ENCODE results near the gene ZCCHC10. TPM values are rescaled to one million over a fixed set of nuclear protein-coding genes. Genes with fewer than 3 reads are reported as not detected.

Gene ZCCHC10
- total RNA-seq, 4 donors from 2014 or later, result 19.1 to 37.4 (median 25.7) TPM

DNA sequence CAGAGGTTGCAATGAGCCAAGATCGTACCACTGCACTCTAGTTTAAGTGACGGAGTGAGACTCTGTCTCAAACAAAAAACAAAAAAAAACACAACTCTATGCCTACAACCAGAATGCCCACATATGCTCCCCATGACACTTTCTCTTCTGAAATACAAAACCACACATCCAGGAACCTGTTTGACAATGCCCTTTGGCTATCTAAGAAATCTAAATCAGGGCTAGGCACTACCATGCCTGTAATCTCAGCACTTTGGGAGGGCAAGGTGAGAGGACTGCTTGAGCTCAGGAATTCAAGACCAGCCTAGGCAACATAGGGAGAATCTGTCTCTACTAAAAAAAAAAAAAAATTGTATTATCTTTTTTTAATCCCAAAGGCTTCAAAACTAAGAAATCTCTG is 73.5 kb downstream of the ZCCHC10 start:
- WGBS, 2 donors (ENCODE audit: low coverage in 1 of 2), result 92 to 97% methylated on average over 2 of the region's 2 CpGs
- Histone ChIP-seq H3K4me1 (peaks cover 0 to 31% (median 6%) of the 10 kb centered on the region in 4 donors), H3K27ac (no peak overlapping the region), H3K9me3 (no peaks in the 10 kb centered on the region), H3K36me3 (no peaks in the 10 kb centered on the region), H3K4me3 (no peak overlapping the region), H3K27me3 (no peaks in the 10 kb centered on the region)
- intact Hi-C loops (cut with DNase I; ENCODE audit: low total_unique reads) (loop anchor here (5.0 kb wide), 1 partner anchor 809 kb away; no protein-coding TSS in a partner anchor), in situ Hi-C loops (cut with MboI; ENCODE audit: low pct_ligation_motif_present in 1 of 4, low pct_unique_long_range_greater_than_20kb in 1 of 4, low sequenced_read_pairs in 3 of 4) (no loop called here)
- DNase-seq, result no peak
- TF ChIP-seq POLR2AphosphoS5 (IDR thresholded peaks at IDR 0.05), result no peak

DNA sequence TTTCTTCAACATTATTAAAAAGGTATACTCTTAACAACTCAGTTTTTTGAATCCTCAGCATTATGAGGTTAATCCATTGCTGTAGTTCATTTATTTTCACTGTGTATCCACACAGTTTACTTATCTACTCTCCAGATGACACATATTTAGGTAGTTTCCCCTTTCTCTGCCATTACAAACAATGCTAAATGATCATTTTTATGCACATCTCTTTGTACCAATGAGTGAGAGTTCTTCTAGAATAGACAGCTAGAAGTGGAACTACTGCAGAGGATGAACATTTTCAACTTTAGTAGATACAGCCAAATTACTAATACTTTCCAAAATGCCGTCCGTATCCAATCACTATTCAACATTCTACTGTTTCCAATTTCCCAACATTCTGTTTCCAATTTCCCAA is 74.5 kb downstream of the ZCCHC10 start:
- no peak for TF ChIP-seq POLR2A (IDR thresholded peaks at IDR 0.05)
- no peak for TF ChIP-seq CTCF (IDR thresholded peaks at IDR 0.05)
- TF ChIP-seq EP300 (IDR thresholded peaks at IDR 0.05; ENCODE audit: low read depth), result no peak
- no peak for TF ChIP-seq POLR2AphosphoS5 (IDR thresholded peaks at IDR 0.05)
- no peaks in the 10 kb centered on the region for H3K9me3 ChIP-seq
- WGBS, 2 donors (ENCODE audit: low coverage in 1 of 2), result 91 to 100% methylated on average over 2 of the region's 2 CpGs
- no peak overlapping the region for H3K4me3 ChIP-seq
- H3K4me1 ChIP-seq, result peaks cover 0 to 31% (median 3%) of the 10 kb centered on the region in 4 donors
- no peaks in the 10 kb centered on the region for H3K36me3 ChIP-seq
- intact Hi-C loops (cut with DNase I; ENCODE audit: low total_unique reads) (loop anchor here (5.0 kb wide), 1 partner anchor 810 kb away; no protein-coding TSS in a partner anchor), in situ Hi-C loops (cut with MboI; ENCODE audit: low pct_ligation_motif_present in 1 of 4, low pct_unique_long_range_greater_than_20kb in 1 of 4, low sequenced_read_pairs in 3 of 4) (no loop called here)
- DNase-seq, result no peak
- no peak overlapping the region for H3K27ac ChIP-seq
- H3K27me3 ChIP-seq, result no peaks in the 10 kb centered on the region

GRCh38 chr5:132949136-132949535 is 77.2 kb downstream of the ZCCHC10 start:
- intact Hi-C loops (cut with DNase I; ENCODE audit: low total_unique reads) (no loop called here), in situ Hi-C loops (cut with MboI; ENCODE audit: low pct_ligation_motif_present in 1 of 4, low pct_unique_long_range_greater_than_20kb in 1 of 4, low sequenced_read_pairs in 3 of 4) (no loop called here)
- 92 to 93% methylated on average over 2 of the region's 2 CpGs for WGBS, 2 donors (ENCODE audit: low coverage in 1 of 2)
- H3K36me3 ChIP-seq, result no peaks in the 10 kb centered on the region
- H3K27me3 ChIP-seq, result no peaks in the 10 kb centered on the region
- H3K9me3 ChIP-seq, result no peaks in the 10 kb centered on the region
- peaks cover 0 to 23% (median 3%) of the 10 kb centered on the region in 4 donors for H3K4me1 ChIP-seq
- H3K4me3 ChIP-seq, result no peak overlapping the region
- H3K27ac ChIP-seq, result no peak overlapping the region
- no peak for TF ChIP-seq POLR2AphosphoS5 (IDR thresholded peaks at IDR 0.05)
- no peak for TF ChIP-seq EP300 (IDR thresholded peaks at IDR 0.05; ENCODE audit: low read depth)
- no peak for TF ChIP-seq CTCF (IDR thresholded peaks at IDR 0.05)
- no peak for TF ChIP-seq POLR2A (IDR thresholded peaks at IDR 0.05)
- DNase-seq, result no peak

DNA sequence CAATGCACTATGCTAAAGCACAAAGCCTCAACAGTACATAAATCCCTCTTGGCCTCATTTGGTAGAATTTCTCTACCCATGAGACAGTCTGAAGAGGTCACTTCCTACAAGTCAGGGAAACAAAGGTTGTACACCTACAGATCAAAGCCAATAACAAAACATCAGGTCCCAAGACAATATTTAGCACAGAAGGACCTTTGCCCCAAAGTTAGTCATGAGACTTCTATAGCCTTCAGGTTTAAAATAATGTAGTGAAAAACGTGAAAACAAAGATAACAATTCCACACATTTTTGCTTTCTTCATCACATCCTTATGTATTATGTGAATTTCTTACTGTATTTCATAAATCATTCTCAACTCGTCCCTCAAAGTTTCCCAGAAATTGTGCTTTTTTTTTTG is 78.7 kb downstream of the ZCCHC10 start:
- TF ChIP-seq CTCF (IDR thresholded peaks at IDR 0.05) (no peak), EP300 (IDR thresholded peaks at IDR 0.05; ENCODE audit: low read depth) (no peak), POLR2A (IDR thresholded peaks at IDR 0.05) (no peak), POLR2AphosphoS5 (IDR thresholded peaks at IDR 0.05) (no peak)
- in situ Hi-C loops (cut with MboI; ENCODE audit: low pct_ligation_motif_present in 1 of 4, low pct_unique_long_range_greater_than_20kb in 1 of 4, low sequenced_read_pairs in 3 of 4) (no loop called here), intact Hi-C loops (cut with DNase I; ENCODE audit: low total_unique reads) (no loop called here)
- 50 to 51% methylated on average over 2 of the region's 2 CpGs for WGBS, 2 donors (ENCODE audit: low coverage in 1 of 2)
- Histone ChIP-seq H3K27ac (no peak overlapping the region), H3K9me3 (no peaks in the 10 kb centered on the region), H3K27me3 (no peaks in the 10 kb centered on the region), H3K4me3 (no peak overlapping the region), H3K36me3 (no peaks in the 10 kb centered on the region), H3K4me1 (peaks cover 0 to 16% (median 0%) of the 10 kb centered on the region in 4 donors)
- no peak for DNase-seq

Small RNAs within 50 kb of the gene (small RNA-seq; reads per million reads assigned to genes)
- gene AC113410.1, result 0 reads per million in 4 donors
- gene AC113410.3, result 0 to 0.28 (median 0) reads per million in 4 donors
- gene ATP6V0E1P1, result 0 reads per million in 4 donors
- 0 reads per million in 4 donors for gene RF00019

Other genes with a start within 250 kb of the ZCCHC10 start
- 10 to 100 TPM; 38.4 to 70.7 (median 53.5) TPM for gene SEPTIN8, start 249.3 kb downstream of the ZCCHC10 start, total RNA-seq
- gene SOWAHA, start 213.2 kb downstream of the ZCCHC10 start, total RNA-seq, result 10 to 100 TPM; 35.2 to 93.5 (median 76.0) TPM
- 100 to 1,000 TPM in 1 of 4 donors, 10 to 100 TPM in 3; 65.3 to 244 (median 77.3) TPM for gene SHROOM1, start 195.9 kb downstream of the ZCCHC10 start, total RNA-seq
- gene GDF9, start 160.1 kb downstream of the ZCCHC10 start, total RNA-seq, result under 1 TPM in 2 of 4 donors, not detected in 2; 0.27 to 0.79 TPM
- gene UQCRQ, start 159.9 kb downstream of the ZCCHC10 start, total RNA-seq, result 100 to 1,000 TPM; 117 to 311 (median 239) TPM
- gene LEAP2, start 152.9 kb downstream of the ZCCHC10 start, total RNA-seq, result 1 to 10 TPM in 3 of 4 donors, under 1 TPM in 1; 0.20 to 5.9 (median 5.1) TPM
- gene AFF4, start 62.9 kb downstream of the ZCCHC10 start, total RNA-seq, result 100 to 1,000 TPM in 2 of 4 donors, 10 to 100 TPM in 2; 66.1 to 122 (median 85.1) TPM
- gene HSPA4, start 25.5 kb upstream of the ZCCHC10 start, total RNA-seq, result 10 to 100 TPM; 34.4 to 52.5 (median 46.5) TPM

All from transverse colon (tissue), 4 donors.